ENCODE results near the gene SIGLEC12. TPM values are rescaled to one million over a fixed set of nuclear protein-coding genes. Genes with fewer than 3 reads are reported as not detected.

The SIGLEC12 gene
- total and polyA plus RNA-seq, 9 of the 15 experiments (the other 6 are each of a cell fraction or from before 2014, with no cell fraction given): 0.08 to 1.3 (median 0.54) TPM

- no peaks in the 10 kb centered on the region for H3K9me1 ChIP-seq (ENCODE audit: control insufficient read depth, insufficient read depth, low read length)
- no peaks in the 10 kb centered on the region for H3K36me3 ChIP-seq (ENCODE audit: control insufficient read depth, insufficient read depth, low read length)
- ATAC-seq: peak; percentile 74
- H3K9me3 ChIP-seq (replicated peaks; ENCODE audit: control insufficient read depth, insufficient read depth, low read depth, low read length): no peaks in the 10 kb centered on the region; the same call in 1 of the 2 replicates
- peak overlapping the region; percentile 80 to 82 for H3K9ac ChIP-seq (ENCODE audit: insufficient read depth in 1 of 2, low read depth in 2 of 2, low read length in 2 of 2)
- H3K79me2 ChIP-seq (ENCODE audit: control insufficient read depth, insufficient read depth, low read length): peaks cover 12% of the 10 kb centered on the region
- peak; percentile 89 to 96 (median 92) for DNase-seq (ENCODE audit: extremely low read depth in 1 of 4, low spot score in 3 of 4)
- peak overlapping the region; percentile 24 for H3K4me3 ChIP-seq
- in situ Hi-C loops (cut with MboI): no loop called here
- CTCF ChIA-PET (ENCODE audit: low intra/inter-chr PET ratio): no interaction called here
- peak; percentile 83 for FAIRE-seq
- H3K4me2 ChIP-seq (ENCODE audit: insufficient read depth, low read length): peak overlapping the region; percentile 86
- no peaks in the 10 kb centered on the region for H3K27me3 ChIP-seq (ENCODE audit: control insufficient read depth in 2 of 2, insufficient read depth in 2 of 2, low read length in 2 of 2)
- H3K4me1 ChIP-seq (replicated peaks in 1 of 2; ENCODE audit: control insufficient read depth in 2 of 2, insufficient read depth in 2 of 2, low read length in 2 of 2): peaks cover 35 to 58% of the 10 kb centered on the region in 2 experiments
- 0% methylated on average over 3 of the region's 3 CpGs for whole genome bisulfite sequencing (ENCODE audit: insufficient coverage, low coverage, missing lambda C conversion rate)
- intact Hi-C loops (cut with micrococcal nuclease): loop anchor here (2.0 kb wide), 2 partner anchors 39 to 65 kb away; no protein-coding TSS in a partner anchor
- no TSS peak for BruUV-seq (replicated peaks)
- peak overlapping the region; percentile 98 for H3K27ac ChIP-seq (ENCODE audit: extremely low read depth, low read depth, low read length)
- H2AFZ ChIP-seq (ENCODE audit: low read depth, low read length): peak overlapping the region; percentile 82
- H4K20me1 ChIP-seq (replicated peaks; ENCODE audit: control insufficient read depth, insufficient read depth, low read length): no peaks in the 10 kb centered on the region
- POLR2A ChIA-PET: interaction anchor here (0.7 to 1.9 kb wide), 5 partner anchors 20 to 98 kb away, joined by 3 to 12 read pairs (median 3); partner anchors contain the start of gene CEACAM18
- TF ChIP-seq RBM14 (IDR thresholded peaks at IDR 0.05; ENCODE audit: borderline replicate concordance, insufficient read depth, low read depth, low read length): no peak
- no peak for TF ChIP-seq TCF15 (CRISPR knock-in tag; IDR thresholded peaks at IDR 0.05)
- no peak for TF ChIP-seq ZBTB17 (CRISPR knock-in tag; IDR thresholded peaks at IDR 0.05)
- TF ChIP-seq ZNF695 (CRISPR knock-in tag; IDR thresholded peaks at IDR 0.05): no peak
- TF ChIP-seq KHSRP (IDR thresholded peaks at IDR 0.05): peak; percentile 51; the same call in 1 of the 2 replicates
- no peak for TF ChIP-seq ZHX1 (conservative IDR thresholded peaks at IDR 0.05; ENCODE audit: low read length)
- no peak for TF ChIP-seq THRAP3 (IDR thresholded peaks at IDR 0.05; ENCODE audit: borderline replicate concordance)
- no peak for TF ChIP-seq DIDO1 (tag; IDR thresholded peaks at IDR 0.05; ENCODE audit: low read depth)
- TF ChIP-seq MBD2 (IDR thresholded peaks at IDR 0.05; ENCODE audit: borderline replicate concordance, low read depth): peak; percentile 87
- TF ChIP-seq CBX1 (IDR thresholded peaks at IDR 0.05; ENCODE audit: low read depth): no peak
- TF ChIP-seq BRD4 (IDR thresholded peaks at IDR 0.05): no peak
- TF ChIP-seq NCOA1 (IDR thresholded peaks at IDR 0.05; ENCODE audit: low read depth): peak; percentile 87
- TF ChIP-seq E2F8 (IDR thresholded peaks at IDR 0.05; ENCODE audit: low read depth, partially characterized antibody): peak; percentile 25
- TF ChIP-seq TFAP4 (CRISPR knock-in tag; IDR thresholded peaks at IDR 0.05; ENCODE audit: borderline replicate concordance): peak; percentile 58; the same call in 1 of the 2 replicates
- no peak for TF ChIP-seq RFX7 (CRISPR knock-in tag; IDR thresholded peaks at IDR 0.05)
- no peak for TF ChIP-seq SRSF3 (IDR thresholded peaks at IDR 0.05; ENCODE audit: insufficient read depth, low read length)
Observed at GRCh38 chr19:51508059-51508733, 6.6 kb upstream of the SIGLEC12 start.

Data from K562 (cell line).